ENCODE results near the gene SEC16A. TPM values are rescaled to one million over a fixed set of nuclear protein-coding genes. Genes with fewer than 3 reads are reported as not detected.

Gene SEC16A
- 23.2 TPM for total RNA-seq
- long read RNA-seq, partial matches to known transcripts: 1 of 16 reads
- long read RNA-seq, other reads (novel, unspliced or antisense): 14 of 16 reads

- peak; percentile 100 for DNase-seq
- ATAC-seq: peak; percentile 82
- intact Hi-C loops (cut with micrococcal nuclease): no loop called here
These were observed at the start of gene SEC16A for GRCh38 chr9:136482793-136483588. TSS of gene SEC16A (minus strand) at chr9:136483040. CDS start at chr9:136477615, 5,425 bp downstream.

GRCh38 chr9:136531904-136532798 lies 49.3 kb upstream of the SEC16A start:
- intact Hi-C loops (cut with micrococcal nuclease): no loop called here
- ATAC-seq (peak; percentile 3), DNase-seq (no peak)

- no peak for ATAC-seq
- intact Hi-C loops (cut with micrococcal nuclease): no loop called here
- DNase-seq: no peak
These were observed 48.5 kb upstream of the SEC16A start for GRCh38 chr9:136531186-136531903.

- ATAC-seq (no peak), DNase-seq (no peak)
- intact Hi-C loops (cut with micrococcal nuclease): no loop called here
These were observed 47.7 kb upstream of the SEC16A start for GRCh38 chr9:136530461-136531089.

GRCh38 chr9:136529516-136530460 lies 46.9 kb upstream of the SEC16A start:
- ATAC-seq: peak; percentile 6
- intact Hi-C loops (cut with micrococcal nuclease): no loop called here

GRCh38 chr9:136528716-136529341 lies 46.0 kb upstream of the SEC16A start:
- no peak for ATAC-seq
- intact Hi-C loops (cut with micrococcal nuclease): no loop called here
- no peak for DNase-seq

More at GRCh38 chr9:136529516-136530460, 46.9 kb upstream of the SEC16A start:
- DNase-seq: no peak

- no peak for ATAC-seq
- no peak for DNase-seq
- intact Hi-C loops (cut with micrococcal nuclease): no loop called here
These were observed 45.2 kb upstream of the SEC16A start for GRCh38 chr9:136527721-136528710.

GRCh38 chr9:136527131-136527530 lies 44.3 kb upstream of the SEC16A start:
- ATAC-seq: no peak
- DNase-seq: no peak
- intact Hi-C loops (cut with micrococcal nuclease): no loop called here

GRCh38 chr9:136526625-136527066 lies 43.8 kb upstream of the SEC16A start:
- no peak for DNase-seq
- peak; percentile 8 for ATAC-seq
- intact Hi-C loops (cut with micrococcal nuclease): no loop called here

GRCh38 chr9:136525841-136526499 lies 43.1 kb upstream of the SEC16A start:
- no peak for DNase-seq
- ATAC-seq: peak; percentile 30
- intact Hi-C loops (cut with micrococcal nuclease): no loop called here

- ATAC-seq (no peak), DNase-seq (no peak)
- intact Hi-C loops (cut with micrococcal nuclease): no loop called here
These were observed 42.4 kb upstream of the SEC16A start for GRCh38 chr9:136525207-136525606.

GRCh38 chr9:136522314-136523237 lies 39.7 kb upstream of the SEC16A start:
- ATAC-seq (no peak), DNase-seq (no peak)
- intact Hi-C loops (cut with micrococcal nuclease): no loop called here

- DNase-seq (peak; percentile 66), ATAC-seq (peak; percentile 35)
- intact Hi-C loops (cut with micrococcal nuclease): no loop called here
These were observed 38.7 kb upstream of the SEC16A start for GRCh38 chr9:136521537-136521936.

- intact Hi-C loops (cut with micrococcal nuclease): no loop called here
- ATAC-seq (no peak), DNase-seq (no peak)
These were observed 37.3 kb upstream of the SEC16A start for GRCh38 chr9:136520053-136520540.
